ENCODE results near the gene CPVL.

The CPVL gene

DNA sequence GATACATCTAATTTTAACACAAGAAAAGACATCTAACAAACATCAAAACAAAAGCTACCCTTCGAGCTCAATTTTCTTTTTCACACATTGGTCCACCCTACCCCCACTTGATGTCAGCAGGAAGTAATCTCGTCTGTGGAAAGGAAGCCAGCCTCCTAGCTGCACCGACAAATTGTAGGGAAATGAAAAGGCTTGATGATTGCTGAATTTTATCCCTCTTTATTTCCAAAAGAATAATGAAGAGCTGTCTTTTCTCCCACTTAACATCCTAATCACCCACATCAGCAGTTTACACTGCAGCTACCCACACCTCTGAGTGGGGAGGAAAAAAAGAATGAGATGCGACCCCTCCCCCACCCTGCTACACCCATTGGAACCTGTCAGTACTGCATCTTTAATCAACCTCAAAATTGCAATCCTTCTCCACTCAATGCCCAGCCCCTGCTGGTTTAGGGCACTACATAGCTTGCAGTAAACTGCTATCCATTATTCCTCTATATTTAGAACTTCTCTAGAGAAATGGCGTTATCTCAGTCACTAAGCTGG lies 10.6 kb upstream of the CPVL start:
- no peak for DNase-seq (ENCODE audit: low read depth in 1 of 2, low spot score in 1 of 2)

DNA sequence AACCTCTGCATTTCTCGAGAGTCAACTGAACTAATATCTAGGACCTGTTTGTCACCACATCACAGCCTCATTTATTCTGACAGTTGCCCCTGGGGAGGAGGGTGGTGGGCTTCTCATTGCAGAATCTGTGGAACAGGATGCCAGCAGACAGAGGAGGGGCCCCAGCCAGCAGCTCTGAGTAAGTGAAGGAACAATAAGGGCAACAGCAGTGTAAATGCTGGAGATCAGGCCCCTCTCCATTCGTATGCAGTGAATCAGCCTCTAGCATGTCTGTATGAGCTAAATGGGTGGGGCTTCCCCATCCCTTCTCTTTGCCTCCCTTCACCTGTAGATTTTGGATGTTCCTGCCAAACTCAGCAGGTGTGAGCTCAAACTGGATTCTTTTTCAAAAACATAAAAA lies 7.7 kb upstream of the CPVL start:
- DNase-seq (ENCODE audit: low read depth in 1 of 2, low spot score in 1 of 2) = no peak

- DNase-seq (ENCODE audit: low read depth in 1 of 2, low spot score in 1 of 2) = no peak
These were observed 4.5 kb upstream of the CPVL start for GRCh38 chr7:29150856-29151255.

DNA sequence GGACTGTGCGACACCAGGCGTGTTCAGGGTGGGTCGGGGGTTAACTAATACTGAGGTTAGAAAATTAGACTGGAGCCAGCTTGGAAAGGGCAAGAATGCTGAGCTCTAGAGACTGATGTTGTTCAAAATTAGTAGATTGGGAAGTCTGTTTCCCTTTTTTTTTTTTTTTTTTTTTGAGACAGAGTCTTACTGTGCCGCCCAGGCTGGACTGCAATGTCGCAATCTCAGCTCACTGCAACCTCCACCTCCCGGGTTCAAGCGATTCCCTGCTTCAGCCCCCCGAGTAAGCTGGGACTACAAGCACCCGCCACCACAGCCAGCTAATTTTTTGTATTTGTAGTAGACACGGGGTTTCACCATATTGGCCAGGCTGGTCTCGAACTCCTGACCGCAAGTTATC lies 2.7 kb upstream of the CPVL start:
- DNase-seq (ENCODE audit: low read depth in 1 of 2, low spot score in 1 of 2) = no peak

- no peak for DNase-seq (ENCODE audit: low read depth in 1 of 2, low spot score in 1 of 2)
These were observed 1.5 kb upstream of the CPVL start for GRCh38 chr7:29147821-29148220.

- no peak for DNase-seq (ENCODE audit: low read depth in 1 of 2, low spot score in 1 of 2)
These were observed 712 bp upstream of the CPVL start for GRCh38 chr7:29146888-29147609.

DNA sequence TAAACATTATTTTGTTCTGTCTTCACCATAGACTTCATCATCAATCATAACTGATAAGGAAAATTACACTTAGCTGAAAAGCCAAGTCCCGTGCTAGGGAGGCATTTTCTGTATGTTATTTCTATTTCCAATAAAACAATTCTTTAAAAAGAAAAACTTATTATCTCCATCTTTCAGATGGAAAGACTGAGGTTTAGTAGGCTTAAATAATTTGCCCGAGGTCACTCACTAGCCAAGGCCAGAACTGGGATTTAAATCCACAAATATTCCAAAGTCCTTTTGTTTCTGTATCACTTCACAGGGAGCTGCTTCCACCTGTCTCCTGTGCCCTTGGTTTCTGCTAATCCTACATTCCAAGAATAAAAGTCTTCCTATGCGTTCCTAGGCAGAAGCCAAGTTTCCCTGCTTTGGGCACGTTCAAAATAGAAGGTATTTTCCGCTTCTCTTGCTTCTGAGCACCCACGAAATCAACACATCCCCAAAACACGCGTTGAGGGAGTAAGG lies 732 bp downstream of the CPVL start:
- DNase-seq (ENCODE audit: low read depth in 1 of 2, low spot score in 1 of 2) = no peak

DNA sequence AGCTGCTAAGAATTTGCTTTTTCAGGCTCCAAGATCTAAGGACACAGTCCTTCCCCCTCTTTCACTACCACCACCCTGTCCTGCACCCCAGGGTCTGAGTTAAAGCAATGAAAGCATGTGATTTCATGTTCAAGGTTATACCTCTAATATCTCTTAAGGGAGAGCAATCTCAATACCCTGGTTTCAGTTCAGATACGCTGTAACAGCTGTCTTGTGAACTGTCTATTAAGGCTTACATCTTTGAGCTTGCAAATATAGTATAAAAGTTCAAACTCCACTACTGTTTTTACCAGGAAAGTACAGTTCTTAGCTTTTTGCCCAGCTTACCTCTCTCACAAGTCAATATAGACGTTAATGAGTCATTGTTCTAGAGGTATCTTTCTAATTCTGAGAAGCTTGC lies 2.6 kb downstream of the CPVL start:
- no peak for DNase-seq (ENCODE audit: low read depth in 1 of 2, low spot score in 1 of 2)

DNA sequence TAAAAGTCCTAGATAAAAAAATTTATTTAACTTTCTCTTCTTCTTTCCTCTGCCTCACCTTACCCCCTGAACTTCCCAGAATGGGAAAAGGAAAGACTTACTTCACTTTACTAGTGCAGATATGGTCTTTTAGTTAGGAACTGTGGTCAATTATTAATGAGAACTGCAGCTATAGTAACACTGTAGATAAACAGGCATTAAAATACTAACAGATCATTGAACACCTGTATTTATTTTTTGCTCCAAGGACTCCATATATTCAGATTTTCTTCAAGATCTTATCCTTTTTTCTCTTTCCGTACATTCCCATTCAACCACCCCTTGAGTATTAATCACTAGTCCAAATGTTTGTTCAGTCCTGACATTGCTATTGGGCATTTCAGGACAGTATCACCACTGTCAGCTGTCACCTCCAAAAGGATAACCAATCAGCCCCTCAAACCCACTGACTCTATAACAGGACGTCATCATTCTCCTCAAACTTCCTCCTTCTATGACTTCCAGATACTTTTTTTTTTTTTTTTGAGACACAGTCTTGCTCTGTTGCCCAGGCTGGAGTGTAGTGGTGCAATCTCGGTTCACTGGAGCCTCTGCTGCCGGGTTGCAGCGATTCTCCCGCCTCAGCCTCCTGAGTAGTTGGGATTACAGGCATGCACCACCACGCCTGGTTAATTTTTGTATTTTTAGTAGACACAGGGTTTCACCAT lies 4.2 kb downstream of the CPVL start:
- no peak for DNase-seq (ENCODE audit: low read depth in 1 of 2, low spot score in 1 of 2)

GRCh38 chr7:29140873-29141468 lies 5.4 kb downstream of the CPVL start:
- DNase-seq (ENCODE audit: low read depth in 1 of 2, low spot score in 1 of 2) = no peak

GRCh38 chr7:29139796-29140195 lies 6.5 kb downstream of the CPVL start:
- DNase-seq (ENCODE audit: low read depth in 1 of 2, low spot score in 1 of 2) = no peak

DNA sequence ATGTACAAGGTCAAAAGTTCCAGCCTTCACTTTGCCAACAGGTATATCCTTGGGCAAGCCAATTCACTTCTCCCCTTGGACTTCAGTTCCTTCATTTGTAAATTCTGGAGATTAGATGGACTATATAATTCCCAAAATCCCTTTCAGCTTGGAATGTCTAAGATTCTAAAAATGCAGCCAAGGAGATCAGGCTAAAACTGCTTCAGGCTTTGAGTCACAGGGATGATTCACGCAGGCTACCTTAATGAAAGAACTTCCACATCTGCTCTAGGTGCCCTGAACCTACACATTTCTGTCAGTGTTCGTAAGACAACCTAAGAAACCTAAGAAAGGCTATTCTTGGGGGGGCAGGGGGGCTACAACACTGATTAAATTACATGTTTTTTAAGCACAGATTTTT lies 7.1 kb downstream of the CPVL start:
- no peak for DNase-seq (ENCODE audit: low read depth in 1 of 2, low spot score in 1 of 2)

DNA sequence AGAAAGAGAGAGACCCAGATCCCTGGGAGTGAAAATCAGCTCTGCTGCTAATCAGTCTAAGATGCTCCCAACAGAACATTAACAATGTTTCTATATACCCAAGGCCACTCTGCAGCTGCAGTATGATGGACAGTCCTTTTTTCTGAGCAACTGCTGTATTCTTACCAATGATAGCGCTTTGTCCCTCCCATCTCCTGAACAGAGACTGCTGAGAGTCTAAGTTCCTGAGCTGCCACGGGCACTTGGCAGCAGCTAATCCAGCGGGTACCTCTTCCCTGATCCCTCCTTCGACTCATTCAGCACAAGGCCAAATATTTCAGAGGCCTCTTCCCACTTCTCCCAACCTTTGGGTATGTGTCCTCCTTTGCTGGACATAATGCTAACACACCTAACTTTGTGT lies 7.7 kb downstream of the CPVL start:
- no peak for DNase-seq (ENCODE audit: low read depth in 1 of 2, low spot score in 1 of 2)

GRCh38 chr7:29135846-29136245 lies 10.5 kb downstream of the CPVL start:
- no peak for DNase-seq (ENCODE audit: low read depth in 1 of 2, low spot score in 1 of 2)

GRCh38 chr7:29132980-29133379 lies 13.4 kb downstream of the CPVL start:
- no peak for DNase-seq (ENCODE audit: low read depth in 1 of 2, low spot score in 1 of 2)

- DNase-seq (ENCODE audit: low read depth in 1 of 2, low spot score in 1 of 2) = no peak
These were observed 14.7 kb downstream of the CPVL start for GRCh38 chr7:29131678-29132077.

- no peak for DNase-seq (ENCODE audit: low read depth in 1 of 2, low spot score in 1 of 2)
These were observed 16.2 kb downstream of the CPVL start for GRCh38 chr7:29130096-29130495.

- no peak for DNase-seq (ENCODE audit: low read depth in 1 of 2, low spot score in 1 of 2)
These were observed 18.8 kb downstream of the CPVL start for GRCh38 chr7:29127527-29127926.

- DNase-seq (ENCODE audit: low read depth in 1 of 2, low spot score in 1 of 2) = no peak
These were observed 19.5 kb downstream of the CPVL start for GRCh38 chr7:29126804-29127203.

DNA sequence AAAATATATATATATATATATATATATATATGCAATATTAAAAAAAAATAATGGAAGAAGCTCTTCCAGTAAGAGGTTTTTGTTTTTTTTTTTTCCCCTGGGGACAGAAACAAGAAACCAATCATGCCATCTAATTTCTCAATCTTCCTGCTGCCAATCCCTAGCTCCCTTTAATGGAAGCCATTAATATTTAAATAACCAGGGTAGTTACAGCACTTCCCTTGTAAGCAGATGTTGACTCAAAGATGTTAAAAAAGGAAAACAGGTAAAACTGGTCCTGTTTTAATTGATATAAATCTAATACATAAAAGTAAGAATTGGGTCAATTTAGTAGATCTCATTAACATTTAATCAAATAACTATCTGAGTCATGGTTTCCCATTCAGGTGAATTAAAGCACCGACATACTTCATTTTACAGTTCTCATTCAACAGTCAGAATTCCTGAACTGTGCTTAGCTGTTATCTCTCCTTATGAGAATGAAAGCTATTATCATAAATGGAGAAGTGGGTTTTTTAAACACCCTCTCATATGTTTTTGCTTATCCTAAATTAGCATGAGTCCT lies 22.6 kb downstream of the CPVL start:
- no peak for DNase-seq (ENCODE audit: low read depth in 1 of 2, low spot score in 1 of 2)

- no peak for DNase-seq (ENCODE audit: low read depth in 1 of 2, low spot score in 1 of 2)
These were observed 23.6 kb downstream of the CPVL start for GRCh38 chr7:29122759-29123158.

- no peak for DNase-seq (ENCODE audit: low read depth in 1 of 2, low spot score in 1 of 2)
These were observed 24.3 kb downstream of the CPVL start for GRCh38 chr7:29122081-29122480.
